ENCODE measurements around the gene SULT1C4.
"Not testable (repeated sequence)": the region's sequence is repeated elsewhere in the genome, so short reads cannot be mapped to it uniquely, and the experiment has no call there.

The SULT1C4 gene

GRCh38 chr2:108423502-108424251 is 45.9 kb downstream of the SULT1C4 start:
- H3K27me3 ChIP-seq (ENCODE audit: insufficient read depth, poor library complexity, severe bottlenecking), result no peaks in the 10 kb centered on the region
- no peak overlapping the region for H3K4me3 ChIP-seq (ENCODE audit: severe bottlenecking)
- H3K36me3 ChIP-seq (ENCODE audit: low read depth), result no peaks in the 10 kb centered on the region
- no peak overlapping the region for H3K27ac ChIP-seq (ENCODE audit: poor library complexity, severe bottlenecking)
- H3K4me1 ChIP-seq (ENCODE audit: insufficient read depth, poor library complexity, severe bottlenecking), result no peaks in the 10 kb centered on the region
- no peak for ATAC-seq (ENCODE audit: low read depth)
- DNase-seq (ENCODE audit: low spot score), result no peak
- no peaks in the 10 kb centered on the region for H3K9me3 ChIP-seq (ENCODE audit: severe bottlenecking)
- TF ChIP-seq CTCF (IDR thresholded peaks at IDR 0.05; ENCODE audit: poor library complexity, severe bottlenecking), result no peak

- Histone ChIP-seq H3K27me3 (ENCODE audit: insufficient read depth, poor library complexity, severe bottlenecking) (no peaks in the 10 kb centered on the region), H3K27ac (ENCODE audit: poor library complexity, severe bottlenecking) (no peak overlapping the region), H3K4me1 (ENCODE audit: insufficient read depth, poor library complexity, severe bottlenecking) (no peaks in the 10 kb centered on the region), H3K9me3 (ENCODE audit: severe bottlenecking) (no peaks in the 10 kb centered on the region), H3K36me3 (ENCODE audit: low read depth) (no peaks in the 10 kb centered on the region), H3K4me3 (ENCODE audit: severe bottlenecking) (no peak overlapping the region)
- ATAC-seq (ENCODE audit: low read depth) (no peak), DNase-seq (ENCODE audit: low spot score) (no peak)
- TF ChIP-seq CTCF (IDR thresholded peaks at IDR 0.05; ENCODE audit: poor library complexity, severe bottlenecking), result no peak
Observed at GRCh38 chr2:108428286-108429009, 50.7 kb downstream of the SULT1C4 start.

GRCh38 chr2:108435578-108435977 is 57.8 kb downstream of the SULT1C4 start:
- not testable (repeated sequence) for H3K27ac ChIP-seq (ENCODE audit: poor library complexity, severe bottlenecking); H3K27me3 ChIP-seq (ENCODE audit: insufficient read depth, poor library complexity, severe bottlenecking); H3K36me3 ChIP-seq (ENCODE audit: low read depth); ATAC-seq (ENCODE audit: low read depth); DNase-seq (ENCODE audit: low spot score); H3K4me1 ChIP-seq (ENCODE audit: insufficient read depth, poor library complexity, severe bottlenecking); H3K9me3 ChIP-seq (ENCODE audit: severe bottlenecking); H3K4me3 ChIP-seq (ENCODE audit: severe bottlenecking)

- no peak overlapping the region for H3K4me3 ChIP-seq (ENCODE audit: severe bottlenecking)
- no peaks in the 10 kb centered on the region for H3K36me3 ChIP-seq (ENCODE audit: low read depth)
- no peaks in the 10 kb centered on the region for H3K4me1 ChIP-seq (ENCODE audit: insufficient read depth, poor library complexity, severe bottlenecking)
- no peak for DNase-seq (ENCODE audit: low spot score)
- no peak overlapping the region for H3K27ac ChIP-seq (ENCODE audit: poor library complexity, severe bottlenecking)
- H3K27me3 ChIP-seq (ENCODE audit: insufficient read depth, poor library complexity, severe bottlenecking), result no peaks in the 10 kb centered on the region
- no peak for ATAC-seq (ENCODE audit: low read depth)
- H3K9me3 ChIP-seq (ENCODE audit: severe bottlenecking), result no peaks in the 10 kb centered on the region
- no peak for TF ChIP-seq CTCF (IDR thresholded peaks at IDR 0.05; ENCODE audit: poor library complexity, severe bottlenecking)
Observed at GRCh38 chr2:108436976-108437375, 59.2 kb downstream of the SULT1C4 start.
